Peyer's patch (tissue), 4 donors: ENCODE results near the gene TMEM52. TPM values are rescaled to one million over a fixed set of nuclear protein-coding genes. Genes with fewer than 3 reads are reported as not detected.

Experiments
- DNase-seq, 3 donors: peaks; one replicate each; pipeline ENCODE4 v3.0.0-alpha.2; 2017 to 2019
- H3K27ac ChIP-seq, 4 donors: fragments of 200-600 bp; sonication (generic); one replicate each; pipeline ENCODE4 v1.5.1; 2016 to 2019
- H3K27me3 ChIP-seq, 2 donors: fragments of 200-600 bp; sonication (generic); one replicate each; pipeline ENCODE4 v1.5.1; 2019
- H3K36me3 ChIP-seq, 3 donors: fragments of 200-600 bp; sonication (generic); one replicate each; pipeline ENCODE4 v1.5.1; 2016 to 2019
- H3K4me1 ChIP-seq, 4 donors: fragments of 200-600 bp; sonication (generic); one replicate each; pipeline ENCODE4 v1.5.1; 2016 to 2019
- H3K4me3 ChIP-seq, 4 donors: fragments of 200-600 bp; sonication (generic); 1 replicate in 3 of 4; 2 replicates in 1 of 4; pipeline ENCODE4 v1.5.1; 2016 to 2019; ENCODE audit warnings: mild to moderate bottlenecking in 1 of 4
- H3K9me3 ChIP-seq, 4 donors: fragments of 200-600 bp; sonication (generic); one replicate each; pipeline ENCODE4 v1.5.1; 2016 to 2019; ENCODE audit warnings: mild to moderate bottlenecking in 1 of 4
- CTCF ChIP-seq, 6 experiments: fragments of 450-650 bp in 4 of 6; fragments of 200-600 bp in 2 of 6; sonication (generic) in 1 of 6; IDR thresholded peaks; one replicate each; pipeline ENCODE4 v1.5.1; 2017 to 2019; ENCODE audit warnings: antibody characterized with exemption in 6 of 6, mild to moderate bottlenecking in 3 of 6, moderate library complexity in 1 of 6
- POLR2A ChIP-seq, 2 donors: fragments of 450-650 bp; IDR thresholded peaks; one replicate each; pipeline ENCODE4 v1.5.1; 2017; ENCODE audit warnings: antibody characterized with exemption in 2 of 2, mild to moderate bottlenecking in 2 of 2, moderate library complexity in 2 of 2
- total RNA-seq, 4 donors: library from RNA; depleted of rRNA; stranded (reverse); fragments of >200 nt; gene quantifications; one replicate each; pipeline ENCODE4 v1.1.0, GENCODE V29; 2016

The TMEM52 gene
- total RNA-seq, 4 donors from 2014 or later: 2.2 to 11.6 (median 6.4) TPM

GRCh38 chr1:1908506-1908791, 10.6 kb downstream of the TMEM52 start:
- Histone ChIP-seq H3K4me1 (peaks cover 3 to 22% (median 15%) of the 10 kb centered on the region in 4 donors), H3K27ac (peak overlapping the region; percentile 94 to 97 (median 94)), H3K9me3 (no peaks in the 10 kb centered on the region), H3K4me3 (peak overlapping the region; percentile 76 to 97 (median 92)), H3K36me3 (no peaks in the 10 kb centered on the region), H3K27me3 (no peaks in the 10 kb centered on the region)
- no peak for TF ChIP-seq CTCF (IDR thresholded peaks at IDR 0.05)
- no peak for TF ChIP-seq POLR2A (IDR thresholded peaks at IDR 0.05)
- DNase-seq: peak in 1 of 3 donors; percentile 70

GRCh38 chr1:1907098-1907736, 11.9 kb downstream of the TMEM52 start:
- Histone ChIP-seq H3K36me3 (no peaks in the 10 kb centered on the region), H3K4me1 (peaks cover 3 to 22% (median 15%) of the 10 kb centered on the region in 4 donors), H3K27me3 (no peaks in the 10 kb centered on the region), H3K4me3 (no peak overlapping the region), H3K27ac (peak overlapping the region in 2 of 4 donors; percentile 6 to 29), H3K9me3 (no peaks in the 10 kb centered on the region)
- DNase-seq: peak; percentile 36 to 64 (median 49)
- no peak for TF ChIP-seq CTCF (IDR thresholded peaks at IDR 0.05)
- no peak for TF ChIP-seq POLR2A (IDR thresholded peaks at IDR 0.05)

GRCh38 chr1:1906185-1907097, 12.6 kb downstream of the TMEM52 start:
- H3K27ac ChIP-seq: peak overlapping the region in 2 of 4 donors; percentile 6 to 29
- TF ChIP-seq CTCF (IDR thresholded peaks at IDR 0.05) (peak; percentile 84 to 96 (median 92)), POLR2A (IDR thresholded peaks at IDR 0.05) (no peak)
- no peaks in the 10 kb centered on the region for H3K36me3 ChIP-seq

DNA sequence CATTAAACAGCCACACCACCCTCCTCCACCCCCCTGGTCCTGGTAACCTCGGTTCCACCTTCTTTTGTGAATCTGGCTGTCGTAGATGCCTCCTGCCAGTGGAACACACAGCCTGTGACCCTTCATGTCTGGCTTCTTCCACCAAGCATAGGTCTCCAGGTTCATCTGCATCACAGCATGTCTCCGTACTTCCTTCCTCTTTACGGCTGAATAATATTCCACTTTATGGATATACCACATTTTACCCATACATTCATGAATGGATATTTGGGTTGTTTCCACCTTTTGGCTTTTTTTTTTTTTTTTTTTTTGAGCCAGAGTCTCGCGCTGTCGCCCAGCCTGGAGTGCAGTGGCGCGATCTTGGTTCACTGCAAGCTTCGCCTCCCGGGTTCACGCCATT, 15.9 kb downstream of the TMEM52 start:
- no peak for TF ChIP-seq CTCF (IDR thresholded peaks at IDR 0.05)
- no peak for TF ChIP-seq POLR2A (IDR thresholded peaks at IDR 0.05)
- H3K4me3 ChIP-seq: no peak overlapping the region
- no peak overlapping the region for H3K27ac ChIP-seq
- H3K9me3 ChIP-seq: no peaks in the 10 kb centered on the region
- H3K27me3 ChIP-seq: no peaks in the 10 kb centered on the region
- no peaks in the 10 kb centered on the region for H3K36me3 ChIP-seq
- H3K4me1 ChIP-seq: peaks cover 0 to 29% (median 6%) of the 10 kb centered on the region in 4 donors
- DNase-seq: no peak

More at GRCh38 chr1:1906185-1907097, 12.6 kb downstream of the TMEM52 start:
- H3K27me3 ChIP-seq: no peaks in the 10 kb centered on the region
- H3K9me3 ChIP-seq: no peaks in the 10 kb centered on the region
- peak; percentile 80 to 92 (median 86) for DNase-seq
- peaks cover 3 to 28% (median 15%) of the 10 kb centered on the region in 4 donors for H3K4me1 ChIP-seq
- H3K4me3 ChIP-seq: no peak overlapping the region

DNA sequence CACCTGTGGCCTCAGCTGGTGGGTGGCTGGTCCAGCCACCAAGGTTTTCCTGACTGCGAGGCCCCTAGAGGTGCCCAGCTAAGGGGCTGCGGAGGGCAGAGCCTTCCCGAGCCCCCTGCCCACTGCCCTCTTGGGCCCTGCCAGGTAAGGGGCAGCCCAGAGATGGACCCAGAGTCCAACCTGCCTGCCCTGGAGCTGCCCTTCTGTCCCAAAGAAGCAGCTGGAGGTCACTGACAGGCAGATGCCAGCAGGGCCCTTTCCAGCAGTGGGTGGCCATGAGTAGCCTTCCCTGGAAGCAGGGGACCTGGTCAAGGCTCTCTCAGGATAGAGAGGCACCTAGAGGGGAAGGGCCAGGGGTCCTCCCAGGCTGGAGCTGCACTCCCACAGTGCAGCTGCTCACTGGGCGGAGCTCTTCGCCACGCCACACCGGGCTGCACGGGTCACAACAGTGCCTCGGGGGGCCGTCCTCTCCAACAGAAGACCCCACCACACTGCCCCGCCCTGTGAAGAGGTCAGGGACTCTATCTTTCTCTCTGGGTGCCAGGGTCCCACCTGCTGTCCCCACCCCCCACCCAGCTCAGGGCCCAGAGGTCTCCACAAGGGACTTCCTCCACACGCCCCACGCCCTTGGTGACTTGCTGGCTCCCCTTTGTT, 17.3 kb downstream of the TMEM52 start:
- TF ChIP-seq POLR2A (IDR thresholded peaks at IDR 0.05): no peak
- TF ChIP-seq CTCF (IDR thresholded peaks at IDR 0.05): no peak
- H3K9me3 ChIP-seq: no peaks in the 10 kb centered on the region
- H3K36me3 ChIP-seq: no peaks in the 10 kb centered on the region
- H3K27me3 ChIP-seq: no peaks in the 10 kb centered on the region
- H3K4me1 ChIP-seq: peaks cover 0 to 26% (median 0%) of the 10 kb centered on the region in 4 donors
- peak overlapping the region in 1 of 4 donors; percentile 25 for H3K27ac ChIP-seq
- H3K4me3 ChIP-seq: no peak overlapping the region
- DNase-seq: peak in 1 of 3 donors; percentile 49
